Esophagus (tissue), 2 donors: ENCODE measurements around the gene KCNK18. TPM values are rescaled to one million over a fixed set of nuclear protein-coding genes. Genes with fewer than 3 reads are reported as not detected.

Experiments
- H3K27ac ChIP-seq, 2 donors: one replicate each; pipeline ENCODE4 v1.5.1; 2013; ENCODE audit warnings: low read depth in 2 of 2, mild to moderate bottlenecking in 2 of 2, inconsistent platforms in 1 of 2, low read length in 1 of 2, moderate library complexity in 1 of 2
- H3K27me3 ChIP-seq, 2 donors: one replicate each; pipeline ENCODE4 v1.6.1; 2013; ENCODE audit warnings: low read length in 2 of 2, control low read depth in 1 of 2, mild to moderate bottlenecking in 1 of 2; ENCODE audit not compliant: insufficient read depth in 2 of 2, control insufficient read depth in 1 of 2
- H3K36me3 ChIP-seq, 2 donors: one replicate each; pipeline ENCODE4 v1.6.1; 2013; ENCODE audit warnings: low read length in 1 of 2; ENCODE audit not compliant: control insufficient read depth in 2 of 2, insufficient read depth in 2 of 2
- H3K4me1 ChIP-seq, 2 donors: one replicate each; pipeline ENCODE4 v1.6.1; 2013; ENCODE audit warnings: low read length in 1 of 2; ENCODE audit not compliant: control insufficient read depth in 2 of 2, insufficient read depth in 2 of 2
- H3K4me3 ChIP-seq, 2 donors: one replicate each; pipeline ENCODE4 v1.5.1; 2013; ENCODE audit warnings: low read length in 2 of 2, mild to moderate bottlenecking in 2 of 2, low read depth in 1 of 2, moderate library complexity in 1 of 2
- H3K9me3 ChIP-seq, 2 donors: one replicate each; pipeline ENCODE4 v1.6.1; 2013; ENCODE audit warnings: mild to moderate bottlenecking in 2 of 2, low read depth in 1 of 2, low read length in 1 of 2, moderate library complexity in 1 of 2; ENCODE audit not compliant: control insufficient read depth in 2 of 2, insufficient read depth in 1 of 2
- WGBS, 2 donors: extraction: QIAGEN DNeasy Blood & Tissue Kit; methylation state at CpG; one replicate each; pipeline ENCODE4 v1.1.7; 2013; 5-methylcytosine and 5-hydroxymethylcytosine counted together
- polyA plus RNA-seq, 2 donors: library from polyadenylated mRNA; stranded (reverse); fragments of 200-250 nt; gene quantifications; one replicate each; pipeline ENCODE4 v1.2.3, GENCODE V29; 2013
- donor health status: healthy with polysubstance abuse.
- donor health status: Bipolar disorder and iron deficiency.

KCNK18 gene
- polyA plus RNA-seq, 2 donors, result not detected

DNA sequence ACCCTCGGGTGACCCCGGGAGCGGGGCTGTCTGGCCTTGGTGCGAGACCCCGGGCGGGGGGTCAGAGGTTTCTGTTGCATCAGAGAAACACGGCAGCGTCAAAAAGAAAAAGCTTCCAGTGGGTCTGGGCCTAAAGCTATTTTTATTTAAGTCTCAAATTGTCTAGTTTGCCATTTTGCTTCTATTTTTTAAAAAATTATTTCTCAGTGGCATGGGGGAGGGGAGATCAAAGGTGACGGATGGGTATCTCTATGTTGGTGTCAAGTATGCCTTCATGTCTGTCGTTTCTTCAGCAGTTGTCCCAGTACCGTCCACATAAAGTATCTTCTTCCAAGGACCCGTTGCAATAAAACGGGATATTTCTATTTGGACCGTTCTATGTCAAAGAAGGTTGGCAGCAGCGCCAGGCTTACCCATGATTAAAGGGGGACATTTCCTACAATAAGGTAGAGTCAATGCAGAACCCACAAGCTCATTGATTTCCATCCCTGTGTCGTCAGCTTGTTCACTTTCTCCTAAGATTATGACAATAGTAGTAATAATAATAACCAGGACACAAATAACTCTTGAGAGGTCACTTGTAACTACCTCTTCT lies 33.2 kb upstream of the KCNK18 start:
- Histone ChIP-seq H3K36me3 (no peaks in the 10 kb centered on the region), H3K4me3 (no peak overlapping the region), H3K4me1 (peaks cover 10 to 24% of the 10 kb centered on the region in 2 donors), H3K27me3 (peaks cover 8 to 48% of the 10 kb centered on the region in 2 donors), H3K27ac (no peak overlapping the region), H3K9me3 (peaks cover 0 to 1% of the 10 kb centered on the region in 2 donors)
- 26 to 34% methylated on average over 16 of the region's 16 CpGs for WGBS, 2 donors

DNA sequence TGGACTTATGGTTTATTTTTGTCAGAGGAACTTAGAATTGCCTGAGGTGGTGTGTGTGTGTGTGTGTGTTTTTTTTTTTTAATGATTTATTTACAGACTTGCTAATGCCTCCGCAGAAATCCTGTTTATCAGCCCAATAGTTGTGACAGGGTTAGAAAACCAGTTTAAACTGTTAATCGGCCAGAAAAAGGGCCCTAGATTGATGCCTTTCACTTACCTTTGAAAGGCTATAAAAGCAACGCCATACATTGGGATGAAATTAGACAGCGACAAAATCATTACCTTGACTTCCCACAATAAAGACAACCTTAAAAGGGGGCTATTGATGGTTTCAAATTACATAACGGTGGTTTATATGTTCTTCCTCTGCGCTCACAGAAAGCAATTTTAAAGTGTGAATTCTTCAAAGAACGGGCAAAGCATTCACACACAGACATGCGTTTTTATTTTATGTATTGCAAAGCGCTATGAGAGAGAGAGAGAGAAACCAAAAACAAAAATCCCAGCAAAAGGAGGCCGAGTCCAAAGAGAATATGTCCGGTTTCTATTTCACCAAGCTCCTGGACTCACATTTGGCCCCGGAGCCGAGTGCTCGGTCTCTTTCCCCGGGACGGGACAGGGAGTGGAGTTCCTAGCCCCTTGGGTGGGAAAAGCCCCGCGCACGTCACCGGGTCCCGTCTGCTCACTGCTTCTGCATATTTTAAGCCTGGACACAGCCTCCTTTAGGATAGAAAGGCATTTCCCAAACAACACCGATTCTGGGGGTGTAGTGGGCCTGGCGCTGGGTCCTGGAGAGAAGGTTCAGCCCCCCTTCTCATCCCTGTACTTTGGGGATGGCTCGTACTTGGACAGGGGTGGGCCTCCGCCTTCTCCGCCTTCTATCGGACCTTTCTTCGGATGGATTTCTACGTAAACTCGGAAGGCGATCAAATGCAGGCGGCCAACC lies 32.4 kb upstream of the KCNK18 start:
- WGBS, 2 donors, result 6 to 8% methylated on average over 32 of the region's 32 CpGs
- Histone ChIP-seq H3K4me3 (peak overlapping the region in 1 of 2 donors; percentile 24), H3K27me3 (peaks cover 4 to 44% of the 10 kb centered on the region in 2 donors), H3K27ac (no peak overlapping the region), H3K9me3 (peaks cover 0 to 1% of the 10 kb centered on the region in 2 donors), H3K36me3 (no peaks in the 10 kb centered on the region), H3K4me1 (peaks cover 10 to 24% of the 10 kb centered on the region in 2 donors)

DNA sequence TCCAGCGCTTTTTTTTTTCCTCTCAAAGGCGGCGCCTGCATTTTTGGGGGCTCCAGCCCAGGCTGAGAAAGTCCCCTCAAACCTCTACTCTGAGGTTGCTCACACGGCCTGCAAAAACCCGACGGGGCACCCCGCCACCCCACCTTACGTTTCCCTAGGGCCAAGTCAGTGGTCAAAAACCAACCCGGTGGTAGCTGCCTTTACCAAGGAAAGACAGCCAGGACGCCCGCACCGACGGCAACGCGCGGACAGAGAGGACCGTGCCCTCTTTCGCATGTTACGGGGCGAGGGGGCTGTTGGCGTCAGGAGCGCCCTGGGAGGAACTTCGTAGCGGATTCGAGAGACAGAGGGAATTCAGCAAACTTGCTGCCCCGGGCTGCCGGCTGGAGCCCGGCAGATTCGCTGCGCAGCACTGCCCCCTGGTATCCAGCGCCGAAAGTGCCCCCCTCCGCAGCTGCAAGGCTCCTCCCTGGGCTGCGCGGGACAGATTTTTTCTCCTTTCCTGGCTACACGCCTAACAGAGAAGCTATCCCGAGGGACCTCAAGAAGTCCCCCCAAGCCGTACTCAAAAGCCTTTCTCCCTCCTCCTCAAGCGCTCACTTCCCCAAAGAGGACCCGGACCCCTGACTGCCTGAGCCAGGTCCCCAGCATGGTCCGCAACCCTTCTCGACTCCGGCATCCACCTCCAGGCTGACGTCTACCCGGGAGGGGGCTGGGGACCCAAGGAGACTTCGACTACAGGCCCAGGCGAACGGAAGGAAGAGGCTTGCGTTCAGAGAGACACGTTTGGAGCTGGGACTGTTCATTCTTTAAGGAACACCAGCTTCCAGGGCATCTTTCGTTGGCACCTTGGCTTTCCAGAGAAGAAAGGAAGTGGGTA lies 31.5 kb upstream of the KCNK18 start:
- WGBS, 2 donors, result 2 to 3% methylated on average over 51 of the region's 51 CpGs
- H3K27me3 ChIP-seq, result peaks cover 0 to 48% of the 10 kb centered on the region in 2 donors
- H3K36me3 ChIP-seq, result no peaks in the 10 kb centered on the region
- H3K27ac ChIP-seq, result no peak overlapping the region
- peaks cover 10 to 24% of the 10 kb centered on the region in 2 donors for H3K4me1 ChIP-seq
- H3K9me3 ChIP-seq, result peaks cover 0 to 1% of the 10 kb centered on the region in 2 donors
- no peak overlapping the region for H3K4me3 ChIP-seq

DNA sequence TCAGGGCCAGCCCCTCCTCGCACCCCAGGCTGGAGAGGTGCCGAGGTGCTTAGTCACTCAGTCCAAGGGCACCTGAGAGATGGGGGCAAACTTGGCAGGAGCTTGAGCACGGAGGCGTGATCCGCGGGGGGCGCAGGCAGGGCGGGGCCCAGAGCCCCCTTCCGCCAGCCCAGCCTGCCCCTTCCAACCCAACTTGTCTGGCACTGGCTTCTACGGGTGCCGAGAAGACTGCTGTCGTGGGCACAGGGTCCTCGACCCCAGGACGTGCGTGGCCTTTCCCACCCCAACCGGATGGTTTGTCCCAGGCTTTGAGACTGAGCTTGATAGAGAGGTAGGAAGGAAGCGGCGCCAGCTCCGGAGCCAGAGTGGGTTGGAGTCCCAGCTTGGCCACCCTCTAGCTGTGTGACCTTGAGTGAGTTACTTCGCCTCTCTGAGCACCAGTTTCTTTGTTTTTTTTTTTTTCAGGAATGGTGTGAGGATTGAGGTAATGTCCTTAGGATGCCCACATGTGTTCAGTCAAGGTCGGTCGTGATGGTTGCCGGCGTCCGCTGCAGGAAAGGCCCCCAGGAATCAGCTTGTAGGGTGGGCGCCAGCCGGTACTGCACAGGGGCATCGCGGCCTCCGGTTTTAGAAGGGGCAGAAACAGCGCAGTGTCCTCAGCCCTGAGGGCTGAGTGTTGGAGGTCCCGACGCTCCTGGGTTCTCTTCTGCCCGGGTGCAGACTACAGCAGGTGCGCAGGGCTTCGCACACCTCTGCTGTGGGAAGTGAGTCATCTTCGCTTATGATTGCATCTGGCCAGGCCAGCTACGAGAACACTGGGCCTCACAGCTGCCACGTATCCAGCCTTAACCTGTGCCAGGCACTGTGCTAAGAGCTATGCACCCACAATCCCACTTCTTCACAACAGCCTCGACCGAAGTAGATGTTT lies 30.6 kb upstream of the KCNK18 start:
- no peak overlapping the region for H3K4me3 ChIP-seq
- H3K27ac ChIP-seq, result no peak overlapping the region
- no peaks in the 10 kb centered on the region for H3K36me3 ChIP-seq
- 10 to 16% methylated on average over 41 of the region's 41 CpGs for WGBS, 2 donors
- H3K9me3 ChIP-seq, result peaks cover 0 to 1% of the 10 kb centered on the region in 2 donors
- H3K27me3 ChIP-seq, result peaks cover 0 to 45% of the 10 kb centered on the region in 2 donors
- peaks cover 10 to 24% of the 10 kb centered on the region in 2 donors for H3K4me1 ChIP-seq

DNA sequence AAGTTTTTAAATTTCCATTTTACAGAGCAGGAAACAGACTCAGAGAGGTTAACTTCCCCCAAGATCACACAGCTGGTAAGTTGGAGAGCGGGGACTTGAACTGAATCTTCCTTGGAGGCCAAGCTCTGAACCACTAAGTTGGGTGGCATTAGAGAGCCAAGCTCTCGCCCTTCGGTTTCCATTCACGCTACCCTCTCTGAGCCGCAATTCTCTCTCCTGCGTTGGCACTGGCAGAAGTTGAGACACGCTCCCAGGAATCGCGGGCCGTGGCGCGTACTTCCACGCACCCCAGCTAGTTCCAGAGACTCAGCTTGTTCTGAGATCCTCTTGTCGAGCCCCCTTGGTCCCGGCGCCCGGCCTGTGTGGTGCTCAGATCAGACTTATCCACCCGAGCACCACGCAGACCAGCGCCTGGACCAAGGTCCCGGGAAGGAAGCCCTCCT lies 29.9 kb upstream of the KCNK18 start:
- peaks cover 0 to 42% of the 10 kb centered on the region in 2 donors for H3K27me3 ChIP-seq
- WGBS, 2 donors, result 11 to 13% methylated on average over 21 of the region's 21 CpGs
- no peak overlapping the region for H3K27ac ChIP-seq
- H3K9me3 ChIP-seq, result peaks cover 0 to 1% of the 10 kb centered on the region in 2 donors
- H3K4me3 ChIP-seq, result peak overlapping the region in 1 of 2 donors; percentile 5
- H3K36me3 ChIP-seq, result no peaks in the 10 kb centered on the region
- H3K4me1 ChIP-seq, result peaks cover 10 to 24% of the 10 kb centered on the region in 2 donors

DNA sequence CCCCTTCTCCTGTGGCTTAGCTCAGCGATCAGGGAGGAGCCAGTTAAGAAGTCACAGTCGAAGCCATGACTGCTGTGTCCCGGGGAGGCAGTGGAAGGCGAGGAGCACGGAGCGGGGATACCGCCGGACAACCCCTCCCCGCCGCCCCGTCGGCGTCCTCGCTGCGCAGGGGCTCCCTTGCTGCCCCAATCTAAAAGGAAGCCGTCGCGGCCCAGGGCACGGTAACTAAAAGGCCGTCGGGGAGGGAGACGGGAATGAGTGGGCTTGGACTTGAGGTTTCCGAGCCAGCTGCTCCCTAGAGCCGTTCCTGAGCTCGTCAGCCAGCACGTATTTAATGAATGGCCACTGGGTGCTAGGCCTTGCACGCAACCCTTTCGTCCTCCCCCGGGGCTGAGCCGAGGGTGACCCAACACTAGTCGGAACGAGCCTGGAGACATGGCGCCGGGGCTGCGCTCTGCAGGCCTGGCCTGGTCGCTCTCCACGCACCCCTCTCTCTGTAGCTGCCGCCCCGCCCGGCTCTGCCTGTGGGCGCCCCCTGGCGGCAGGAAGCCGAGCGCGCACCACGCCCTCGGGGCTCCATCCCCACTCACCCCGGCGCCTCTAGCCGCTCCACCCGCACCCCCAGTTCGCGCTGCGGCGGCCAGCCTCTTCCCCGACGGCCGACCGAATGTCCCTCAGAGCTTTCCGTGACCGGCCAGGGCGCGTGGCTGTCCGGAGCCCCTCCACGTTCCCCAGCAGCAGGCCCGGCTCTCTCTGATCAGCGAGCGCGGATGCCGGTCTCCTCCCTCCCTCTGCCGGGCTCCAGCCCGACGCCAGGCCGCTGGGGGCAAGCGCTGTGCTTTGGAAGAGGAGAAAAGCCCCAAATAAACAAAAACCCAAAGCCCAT lies 29.3 kb upstream of the KCNK18 start:
- Histone ChIP-seq H3K27ac (no peak overlapping the region), H3K9me3 (peaks cover 0 to 1% of the 10 kb centered on the region in 2 donors), H3K36me3 (no peaks in the 10 kb centered on the region), H3K27me3 (peaks cover 0 to 35% of the 10 kb centered on the region in 2 donors), H3K4me1 (peaks cover 10 to 24% of the 10 kb centered on the region in 2 donors), H3K4me3 (peak overlapping the region in 1 of 2 donors; percentile 5)
- 4% methylated on average over 71 to 75 of the region's 75 CpGs for WGBS, 2 donors

DNA sequence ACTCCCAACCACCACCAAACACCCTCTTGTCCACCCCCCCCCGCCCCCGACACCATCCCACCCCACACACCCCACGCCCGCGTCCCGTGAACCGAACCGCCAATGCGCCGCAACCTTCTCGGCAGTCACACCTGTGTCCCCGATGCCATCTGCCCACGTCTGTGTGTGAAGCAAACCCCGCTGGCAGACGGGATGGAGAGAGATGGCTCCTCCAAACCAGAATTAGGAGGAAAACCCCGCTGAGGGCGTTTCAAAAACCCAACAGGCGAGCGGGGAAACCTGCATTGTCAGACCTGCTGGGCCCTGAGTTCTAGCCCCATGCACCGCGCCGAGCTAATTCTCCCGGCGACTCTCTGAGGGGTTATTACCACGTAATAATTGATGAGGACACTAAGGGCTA lies 28.6 kb upstream of the KCNK18 start:
- Histone ChIP-seq H3K27ac (no peak overlapping the region), H3K27me3 (peaks cover 0 to 28% of the 10 kb centered on the region in 2 donors), H3K36me3 (no peaks in the 10 kb centered on the region), H3K9me3 (peaks cover 0 to 1% of the 10 kb centered on the region in 2 donors), H3K4me1 (peaks cover 6 to 19% of the 10 kb centered on the region in 2 donors), H3K4me3 (no peak overlapping the region)
- WGBS, 2 donors, result 7 to 8% methylated on average over 23 to 25 of the region's 25 CpGs

DNA sequence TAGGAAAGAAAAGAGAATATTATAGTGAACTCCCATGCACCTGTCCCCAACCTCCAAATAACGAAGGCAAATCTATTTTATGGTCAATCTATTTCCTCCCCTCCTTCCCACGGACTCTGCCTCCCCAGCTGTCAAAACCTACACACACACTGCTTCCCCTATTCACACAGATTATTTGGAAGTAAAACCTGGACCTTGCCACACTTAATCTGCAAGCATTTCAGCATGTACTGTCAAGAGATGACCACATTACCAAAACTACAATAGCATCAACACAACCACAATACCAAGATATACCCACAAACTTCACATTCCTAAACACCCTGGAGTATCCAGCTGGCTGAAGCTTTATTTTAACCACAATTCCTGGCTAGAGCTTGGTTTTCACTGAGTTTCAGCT lies 27.8 kb upstream of the KCNK18 start:
- H3K27me3 ChIP-seq, result peaks cover 0 to 27% of the 10 kb centered on the region in 2 donors

More for the DNA sequence above, 27.8 kb upstream of the KCNK18 start:
- Histone ChIP-seq H3K27ac (no peak overlapping the region), H3K36me3 (no peaks in the 10 kb centered on the region), H3K4me3 (no peak overlapping the region), H3K4me1 (peaks cover 6 to 19% of the 10 kb centered on the region in 2 donors), H3K9me3 (peaks cover 0 to 1% of the 10 kb centered on the region in 2 donors)
- WGBS, 2 donors, result 30 to 37% methylated on average over 2 of the region's 2 CpGs
